PFSK-1 (cell line): Measurements from ENCODE around the gene KCNQ1.

Experiments
- POLR2AphosphoS5 ChIP-seq: IDR thresholded peaks from 2 replicates; pipeline ENCODE4 v1.6.1; 2012; ENCODE audit warnings: low read depth, mild to moderate bottlenecking, control low read depth, low read length, moderate library complexity
- SIN3A ChIP-seq: IDR thresholded peaks from 2 replicates; pipeline ENCODE4 v1.6.1; 2012; ENCODE audit warnings: mild to moderate bottlenecking, low read length, moderate library complexity, borderline replicate concordance; ENCODE audit not compliant: insufficient read depth
- TAF1 ChIP-seq: IDR thresholded peaks from 2 replicates; pipeline ENCODE4 v1.6.1; 2012; ENCODE audit warnings: low read length, control low read depth, borderline replicate concordance; ENCODE audit not compliant: insufficient read depth
- TF ChIP-seq, protein P1 (sequence below), 2 experiments: IDR thresholded peaks; 2 replicates each; pipeline versions ENCODE4 v1.6.1 to v1.8.0; 2011 to 2012; ENCODE audit warnings: low read depth in 2 of 2, low read length in 2 of 2, control low read depth in 1 of 2, inconsistent platforms in 1 of 2, mild to moderate bottlenecking in 1 of 2, moderate library complexity in 1 of 2; ENCODE audit not compliant: insufficient read depth in 1 of 2

- TF ChIP-seq, protein P1, sequence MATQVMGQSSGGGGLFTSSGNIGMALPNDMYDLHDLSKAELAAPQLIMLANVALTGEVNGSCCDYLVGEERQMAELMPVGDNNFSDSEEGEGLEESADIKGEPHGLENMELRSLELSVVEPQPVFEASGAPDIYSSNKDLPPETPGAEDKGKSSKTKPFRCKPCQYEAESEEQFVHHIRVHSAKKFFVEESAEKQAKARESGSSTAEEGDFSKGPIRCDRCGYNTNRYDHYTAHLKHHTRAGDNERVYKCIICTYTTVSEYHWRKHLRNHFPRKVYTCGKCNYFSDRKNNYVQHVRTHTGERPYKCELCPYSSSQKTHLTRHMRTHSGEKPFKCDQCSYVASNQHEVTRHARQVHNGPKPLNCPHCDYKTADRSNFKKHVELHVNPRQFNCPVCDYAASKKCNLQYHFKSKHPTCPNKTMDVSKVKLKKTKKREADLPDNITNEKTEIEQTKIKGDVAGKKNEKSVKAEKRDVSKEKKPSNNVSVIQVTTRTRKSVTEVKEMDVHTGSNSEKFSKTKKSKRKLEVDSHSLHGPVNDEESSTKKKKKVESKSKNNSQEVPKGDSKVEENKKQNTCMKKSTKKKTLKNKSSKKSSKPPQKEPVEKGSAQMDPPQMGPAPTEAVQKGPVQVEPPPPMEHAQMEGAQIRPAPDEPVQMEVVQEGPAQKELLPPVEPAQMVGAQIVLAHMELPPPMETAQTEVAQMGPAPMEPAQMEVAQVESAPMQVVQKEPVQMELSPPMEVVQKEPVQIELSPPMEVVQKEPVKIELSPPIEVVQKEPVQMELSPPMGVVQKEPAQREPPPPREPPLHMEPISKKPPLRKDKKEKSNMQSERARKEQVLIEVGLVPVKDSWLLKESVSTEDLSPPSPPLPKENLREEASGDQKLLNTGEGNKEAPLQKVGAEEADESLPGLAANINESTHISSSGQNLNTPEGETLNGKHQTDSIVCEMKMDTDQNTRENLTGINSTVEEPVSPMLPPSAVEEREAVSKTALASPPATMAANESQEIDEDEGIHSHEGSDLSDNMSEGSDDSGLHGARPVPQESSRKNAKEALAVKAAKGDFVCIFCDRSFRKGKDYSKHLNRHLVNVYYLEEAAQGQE (IDR thresholded peaks at IDR 0.05; ENCODE audit: insufficient read depth in 1 of 2, low read depth in 2 of 2, low read length in 2 of 2) = no peak
- no peak for TF ChIP-seq TAF1
- no peak for TF ChIP-seq POLR2AphosphoS5
- TF ChIP-seq SIN3A = no peak
Observed at GRCh38 chr11:2395211-2395730, 49.5 kb upstream of the KCNQ1 start.
